Kidney (tissue), 14 donors: ENCODE data around the gene ANKRD44. TPM values are rescaled to one million over a fixed set of nuclear protein-coding genes. Genes with fewer than 3 reads are reported as not detected.

Source experiments
- DNase-seq, 5 donors: peaks; one replicate each; pipeline ENCODE4 v3.0.0-alpha.2; 2013 to 2020
- FAIRE-seq: peaks from 2 replicates; lab custom pipeline; 2012; peaks lifted over from hg19 to GRCh38; lab: Jason Lieb, UNC
- H3K27ac ChIP-seq, 2 donors: one replicate each; pipeline ENCODE4 v1.7.0; 2013; ENCODE audit warnings: low read depth in 2 of 2, low read length in 2 of 2, inconsistent platforms in 1 of 2
- H3K27me3 ChIP-seq: one replicate; pipeline ENCODE4 v1.7.1; 2013; ENCODE audit warnings: low read length, inconsistent platforms; ENCODE audit not compliant: control insufficient read depth, insufficient read depth
- H3K36me3 ChIP-seq, 3 donors: one replicate each; pipeline versions ENCODE4 v1.7.0 to v1.7.1; 2013; ENCODE audit warnings: low read length in 3 of 3, control low read depth in 1 of 3, inconsistent platforms in 1 of 3; ENCODE audit not compliant: insufficient read depth in 3 of 3, control insufficient read depth in 2 of 3
- H3K4me1 ChIP-seq, 3 donors: one replicate each; pipeline versions ENCODE4 v1.7.0 to v1.7.1; 2013; ENCODE audit warnings: low read length in 3 of 3, inconsistent platforms in 1 of 3, low read depth in 1 of 3; ENCODE audit not compliant: control insufficient read depth in 2 of 3, insufficient read depth in 2 of 3
- H3K4me3 ChIP-seq, 3 donors: one replicate each; pipeline versions ENCODE4 v1.7.0 to v1.8.1; 2013; ENCODE audit warnings: low read length in 3 of 3, control low read depth in 1 of 3, inconsistent platforms in 1 of 3
- H3K9ac ChIP-seq, 3 donors: one replicate each; pipeline versions ENCODE4 v1.7.0 to v1.7.1; 2013; ENCODE audit warnings: low read length in 3 of 3, control low read depth in 1 of 3, inconsistent platforms in 1 of 3
- H3K9me3 ChIP-seq, 3 donors: one replicate each; pipeline versions ENCODE4 v1.7.0 to v1.7.1; 2013; ENCODE audit warnings: low read length in 3 of 3, control low read depth in 1 of 3, inconsistent platforms in 1 of 3; ENCODE audit not compliant: control insufficient read depth in 2 of 3, insufficient read depth in 1 of 3
- CTCF ChIP-seq: IDR thresholded peaks from 3 replicates; pipeline ENCODE4 v1.5.1; 2012; ENCODE audit warnings: mild to moderate bottlenecking, moderate library complexity, borderline replicate concordance; ENCODE audit not compliant: insufficient read depth; ENCODE audit errors: extremely low read depth
- intact Hi-C: fragments of 100-400 bp; cut with DNase I; formaldehyde crosslinking; loops from one replicate; pipeline ENCODE4 v1.11.1; 2022
- polyA plus RNA-seq: library from polyadenylated mRNA; stranded (reverse); fragments of 350-450 nt; fragmentation: Illumina TruSeq; extraction: RNeasy Lipid Tissue Mini Kit (QIAGEN cat#74804); gene quantifications from one replicate; pipeline ENCODE4 v1.2.3, GENCODE V29; 2014; ENCODE audit warnings: low read depth, low replicate concordance; ENCODE audit not compliant: insufficient read depth
- total RNA-seq: library from RNA; stranded (reverse); fragmentation: NEBNext Ultra II Directional; extraction: Animal tissue kit (Norgen Biotek cat#: 25700); gene quantifications from one replicate; pipeline ENCODE4 v1.2.1, GENCODE V29; 2021
- donor health status: control.
- donor health status: control.
- donor health status: control.
- donor health status: control.
- donor health status: control.
- donor health status: DM: yes; HTN: yes; CAD: no.
- donor health status: Normal renal cell carcinoma (clear cell type).

The ANKRD44 gene
- total and polyA plus RNA-seq, 2 donors from 2014 or later: 2.2 to 39.2 TPM

GRCh38 chr2:197090742-197091367 lies 219.7 kb downstream of the ANKRD44 start:
- Histone ChIP-seq H3K27me3 (no peaks in the 10 kb centered on the region), H3K36me3 (no peaks in the 10 kb centered on the region), H3K9me3 (no peaks in the 10 kb centered on the region), H3K9ac (no peak overlapping the region), H3K27ac (no peak overlapping the region), H3K4me1 (peaks cover 0 to 4% (median 0%) of the 10 kb centered on the region in 3 donors), H3K4me3 (no peak overlapping the region)
- FAIRE-seq (no peak), DNase-seq (peak in 4 of 5 donors; percentile 61 to 79 (median 68))
- intact Hi-C loops: no loop called here
- no peak for TF ChIP-seq CTCF

DNA sequence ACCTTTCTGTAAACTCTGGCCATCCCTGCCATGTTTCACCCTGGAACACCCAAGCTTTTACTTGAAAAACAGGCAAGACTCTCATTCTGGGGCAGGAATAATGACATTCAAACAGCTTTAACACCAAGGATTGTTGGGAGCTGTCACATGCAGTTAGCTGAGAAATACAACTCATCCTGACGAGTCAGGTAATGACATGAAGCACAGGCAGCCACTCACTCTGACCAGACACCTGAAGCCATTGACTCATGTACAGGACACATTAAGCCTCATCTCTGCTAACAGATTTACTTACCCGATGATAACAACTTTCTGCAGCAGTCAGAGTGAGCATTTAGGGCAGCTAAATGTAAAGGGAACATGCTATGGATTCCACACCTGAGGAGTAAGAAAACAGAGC lies 220.9 kb downstream of the ANKRD44 start:
- no peak for DNase-seq
- Histone ChIP-seq H3K4me3 (no peak overlapping the region), H3K4me1 (peaks cover 0 to 4% (median 0%) of the 10 kb centered on the region in 3 donors), H3K27ac (no peak overlapping the region), H3K9ac (no peak overlapping the region), H3K9me3 (no peaks in the 10 kb centered on the region), H3K36me3 (no peaks in the 10 kb centered on the region), H3K27me3 (no peaks in the 10 kb centered on the region)
- no peak for TF ChIP-seq CTCF
- intact Hi-C loops: no loop called here
- FAIRE-seq: no peak

DNA sequence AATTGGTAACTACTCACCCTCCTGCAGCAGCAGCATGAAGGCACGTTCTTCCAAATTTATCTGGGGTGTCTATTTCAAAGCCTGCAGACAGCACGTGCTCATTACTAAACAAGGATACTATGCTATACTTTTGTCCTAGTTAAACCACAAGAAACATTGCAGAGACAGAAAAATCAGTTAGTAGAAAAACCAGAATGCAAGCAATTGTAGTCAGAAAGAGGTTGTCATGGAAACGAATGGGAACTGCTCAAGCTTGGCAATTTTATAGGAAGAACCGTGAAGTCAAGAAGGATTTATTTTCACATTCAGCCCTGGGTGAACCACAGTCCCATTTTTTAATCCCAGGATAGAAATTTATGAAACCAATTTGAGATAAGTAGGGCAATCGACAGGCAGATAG lies 221.9 kb downstream of the ANKRD44 start:
- FAIRE-seq (no peak), DNase-seq (peak in 2 of 5 donors; percentile 81 to 83)
- H3K9ac ChIP-seq: no peak overlapping the region

More for the DNA sequence above, 221.9 kb downstream of the ANKRD44 start:
- H3K27me3 ChIP-seq: no peaks in the 10 kb centered on the region
- H3K4me1 ChIP-seq: peaks cover 0 to 4% (median 0%) of the 10 kb centered on the region in 3 donors
- H3K27ac ChIP-seq: no peak overlapping the region
- TF ChIP-seq CTCF: no peak
- intact Hi-C loops: no loop called here
- no peaks in the 10 kb centered on the region for H3K36me3 ChIP-seq
- H3K9me3 ChIP-seq: no peaks in the 10 kb centered on the region
- no peak overlapping the region for H3K4me3 ChIP-seq
